Measurements from ENCODE around the gene FANCF. TPM values are rescaled to one million over a fixed set of nuclear protein-coding genes. Genes with fewer than 3 reads are reported as not detected.
A peak's percentile ranks its signal among the peaks of the same experiment; 100 is the strongest.

The FANCF gene
- total and polyA plus RNA-seq, 2 donors from 2014 or later = 6.1 to 14.8 TPM

DNA sequence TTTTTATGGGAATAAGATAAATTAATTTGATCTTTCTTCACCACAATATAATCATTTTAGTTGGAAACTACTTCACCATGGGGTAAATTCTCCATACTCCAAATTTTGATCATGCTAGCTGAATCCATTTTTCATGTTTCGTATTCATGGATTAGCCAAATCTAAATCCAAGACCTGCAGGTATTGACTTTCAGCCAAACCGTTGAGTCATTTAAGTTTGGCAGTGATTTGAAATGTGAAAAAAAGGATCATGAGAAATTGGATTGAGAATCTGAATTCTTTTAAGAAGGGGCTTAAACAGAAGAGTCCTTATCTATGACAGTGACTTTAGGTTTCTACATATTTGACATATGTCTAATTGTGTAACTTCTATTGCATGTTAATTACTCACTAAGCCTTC is 46.1 kb upstream of the FANCF start:
- no peak overlapping the region for H3K9ac ChIP-seq (ENCODE audit: low read length in 3 of 3)

GRCh38 chr11:22670830-22671229 is 45.2 kb upstream of the FANCF start:
- DNase-seq (peak in 1 of 5 donors; percentile 34), FAIRE-seq (peak; percentile 3)
- Histone ChIP-seq H3K9ac (ENCODE audit: low read length in 3 of 3) (no peak overlapping the region), H3K36me3 (ENCODE audit: control insufficient read depth in 2 of 3, insufficient read depth in 3 of 3, low read length in 3 of 3) (no peaks in the 10 kb centered on the region), H3K4me1 (ENCODE audit: control insufficient read depth in 2 of 3, insufficient read depth in 2 of 3, low read depth in 1 of 3, low read length in 3 of 3) (peaks cover 0 to 4% (median 4%) of the 10 kb centered on the region in 3 donors), H3K27ac (ENCODE audit: low read depth in 2 of 2, low read length in 2 of 2) (no peak overlapping the region), H3K9me3 (ENCODE audit: control insufficient read depth in 2 of 3, insufficient read depth in 1 of 3, low read length in 3 of 3) (no peaks in the 10 kb centered on the region), H3K4me3 (ENCODE audit: low read length in 3 of 3) (no peak overlapping the region), H3K27me3 (ENCODE audit: control insufficient read depth, insufficient read depth, low read length) (no peaks in the 10 kb centered on the region)
- intact Hi-C loops (cut with DNase I) = no loop called here
- TF ChIP-seq CTCF (IDR thresholded peaks at IDR 0.05; ENCODE audit: borderline replicate concordance, extremely low read depth, insufficient read depth) = no peak

More for the DNA sequence above, 46.1 kb upstream of the FANCF start:
- DNase-seq (no peak), FAIRE-seq (no peak)
- Histone ChIP-seq H3K36me3 (ENCODE audit: control insufficient read depth in 2 of 3, insufficient read depth in 3 of 3, low read length in 3 of 3) (no peaks in the 10 kb centered on the region), H3K27ac (ENCODE audit: low read depth in 2 of 2, low read length in 2 of 2) (no peak overlapping the region), H3K4me3 (ENCODE audit: low read length in 3 of 3) (no peak overlapping the region), H3K9me3 (ENCODE audit: control insufficient read depth in 2 of 3, insufficient read depth in 1 of 3, low read length in 3 of 3) (no peaks in the 10 kb centered on the region), H3K4me1 (ENCODE audit: control insufficient read depth in 2 of 3, insufficient read depth in 2 of 3, low read depth in 1 of 3, low read length in 3 of 3) (peaks cover 0 to 4% (median 2%) of the 10 kb centered on the region in 3 donors), H3K27me3 (ENCODE audit: control insufficient read depth, insufficient read depth, low read length) (no peaks in the 10 kb centered on the region)
- intact Hi-C loops (cut with DNase I) = no loop called here
- TF ChIP-seq CTCF (IDR thresholded peaks at IDR 0.05; ENCODE audit: borderline replicate concordance, extremely low read depth, insufficient read depth) = no peak

DNA sequence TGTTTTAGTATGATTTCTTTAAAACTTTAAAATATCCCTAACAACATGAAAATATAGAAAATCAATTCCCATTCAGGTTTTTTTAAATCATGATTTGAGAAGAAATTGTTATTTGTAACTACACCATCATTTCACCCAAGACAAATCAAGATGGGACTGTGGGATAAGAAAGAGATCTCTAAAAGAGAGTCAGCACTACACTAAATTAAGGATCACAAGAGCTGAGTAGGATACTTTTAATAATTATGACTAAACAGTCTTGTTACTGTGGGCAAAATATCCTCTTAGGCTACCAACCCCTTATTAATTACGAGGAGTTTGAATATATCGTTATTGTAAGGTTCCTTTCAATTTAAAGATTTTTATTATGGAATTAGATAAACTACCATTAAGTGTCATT is 43.7 kb upstream of the FANCF start:
- no peak for DNase-seq
- FAIRE-seq = no peak

More for the DNA sequence above, 43.7 kb upstream of the FANCF start:
- intact Hi-C loops (cut with DNase I) = no loop called here
- no peaks in the 10 kb centered on the region for H3K27me3 ChIP-seq (ENCODE audit: control insufficient read depth, insufficient read depth, low read length)
- H3K36me3 ChIP-seq (ENCODE audit: control insufficient read depth in 2 of 3, insufficient read depth in 3 of 3, low read length in 3 of 3) = no peaks in the 10 kb centered on the region
- no peak for TF ChIP-seq CTCF (IDR thresholded peaks at IDR 0.05; ENCODE audit: borderline replicate concordance, extremely low read depth, insufficient read depth)
- peaks cover 0 to 4% (median 4%) of the 10 kb centered on the region in 3 donors for H3K4me1 ChIP-seq (ENCODE audit: control insufficient read depth in 2 of 3, insufficient read depth in 2 of 3, low read depth in 1 of 3, low read length in 3 of 3)
- no peak overlapping the region for H3K27ac ChIP-seq (ENCODE audit: low read depth in 2 of 2, low read length in 2 of 2)
- no peak overlapping the region for H3K9ac ChIP-seq (ENCODE audit: low read length in 3 of 3)
- no peaks in the 10 kb centered on the region for H3K9me3 ChIP-seq (ENCODE audit: control insufficient read depth in 2 of 3, insufficient read depth in 1 of 3, low read length in 3 of 3)
- no peak overlapping the region for H3K4me3 ChIP-seq (ENCODE audit: low read length in 3 of 3)

Measured in kidney (tissue), 14 donors.